HG02571 (cell line): ENCODE results near the gene NFATC3.
"Not testable (repeated sequence)": the region's sequence is repeated elsewhere in the genome, so short reads cannot be mapped to it uniquely, and the experiment has no call there.

Experiments used
- ATAC-seq: cut with Tn5 transposase; IDR thresholded peaks from one replicate; pipeline ENCODE4 v1.9.1; 2021; ENCODE audit warnings: mild to moderate bottlenecking, moderate library complexity; ENCODE audit not compliant: unreplicated experiment

Gene NFATC3

DNA sequence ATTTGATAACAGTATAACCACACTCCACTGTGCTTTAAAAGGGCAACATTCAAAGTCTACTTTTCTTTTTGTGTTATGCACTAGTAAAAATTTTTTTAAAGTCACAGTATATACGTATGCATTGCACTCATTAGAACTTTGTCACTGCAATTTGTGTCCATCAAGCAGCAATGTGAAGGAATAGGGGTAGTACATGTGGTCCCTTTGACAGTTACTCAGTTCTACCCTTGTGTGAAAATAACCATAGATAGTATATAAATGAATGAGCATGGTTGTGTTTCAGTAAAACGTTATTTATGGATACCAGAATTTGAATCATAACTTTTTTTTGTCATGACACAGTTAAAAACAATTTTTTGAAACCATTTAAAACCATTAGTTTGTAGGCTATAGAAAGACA lies 30.7 kb downstream of the NFATC3 start:
- ATAC-seq, result no peak

DNA sequence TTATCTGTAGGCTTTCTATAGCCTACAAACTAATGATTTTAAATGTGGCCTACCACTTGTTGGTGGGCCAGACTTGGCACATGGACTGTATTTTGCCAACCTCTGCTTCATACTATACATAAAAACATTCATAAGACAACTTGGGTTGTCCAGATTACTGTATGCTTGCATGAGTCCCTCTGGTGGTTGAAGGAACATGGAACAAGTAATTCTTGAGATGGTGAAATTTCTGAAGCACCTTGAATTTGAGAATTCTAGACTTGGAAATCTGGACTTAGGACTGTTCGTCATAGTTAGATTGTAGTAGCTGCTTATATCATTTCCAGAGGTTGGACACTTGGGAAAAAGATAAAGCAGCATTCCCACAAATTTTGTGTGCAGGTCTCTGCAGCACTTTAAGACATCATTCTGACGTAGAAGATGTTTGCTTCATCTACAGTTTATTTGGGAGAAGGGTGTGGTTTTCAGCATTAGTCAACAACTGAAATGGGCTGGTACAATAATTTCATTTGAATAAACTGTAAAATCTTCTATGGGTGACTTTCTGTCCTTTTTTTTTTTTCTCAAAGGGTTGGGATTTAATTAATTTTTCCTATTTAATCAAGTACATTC lies 31.2 kb downstream of the NFATC3 start:
- no peak for ATAC-seq

DNA sequence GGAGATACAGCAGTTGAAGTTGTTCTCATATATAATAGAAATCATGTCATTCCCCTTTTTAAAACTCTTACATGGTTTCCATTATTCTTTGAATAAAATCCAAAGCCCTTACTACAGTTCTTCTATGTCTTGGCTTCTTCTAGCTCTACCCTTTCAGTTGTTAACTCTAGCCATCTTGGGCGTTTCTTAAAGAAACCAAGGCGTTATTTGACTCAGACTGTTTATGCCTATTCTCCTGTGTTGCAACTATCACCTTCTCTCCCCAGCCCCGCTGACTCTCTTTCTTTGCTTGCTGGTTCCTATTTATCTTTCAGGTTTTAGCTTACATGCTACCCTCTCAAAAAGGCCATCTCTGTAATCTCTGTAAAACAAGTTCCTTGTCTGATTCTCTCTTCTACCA lies 32.7 kb downstream of the NFATC3 start:
- no peak for ATAC-seq

GRCh38 chr16:68118954-68119353 lies 33.8 kb downstream of the NFATC3 start:
- not testable (repeated sequence) for ATAC-seq

DNA sequence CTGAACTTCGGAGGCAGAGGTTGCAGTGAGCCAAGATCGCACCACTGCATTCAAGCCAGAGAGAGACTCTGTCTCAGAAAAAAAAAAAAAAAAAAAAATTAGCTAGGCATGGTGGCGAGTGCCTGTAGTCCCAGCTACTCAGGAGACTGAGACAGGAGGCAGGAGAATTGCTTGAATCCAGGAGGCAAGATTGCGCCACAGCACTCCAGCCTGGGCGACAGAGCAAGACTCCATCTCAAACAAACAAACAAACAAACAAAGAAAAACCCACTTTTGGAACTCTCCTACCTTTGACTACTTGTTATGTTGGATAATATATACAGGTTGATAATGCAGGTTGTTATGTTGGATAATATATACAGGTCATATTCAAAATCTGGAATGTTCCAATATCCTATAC lies 35.3 kb downstream of the NFATC3 start:
- ATAC-seq, result not testable (repeated sequence)

GRCh38 chr16:68126395-68126794 lies 41.2 kb downstream of the NFATC3 start:
- ATAC-seq, result no peak

- ATAC-seq, result no peak
These were observed 43.6 kb downstream of the NFATC3 start for GRCh38 chr16:68128577-68129305.

DNA sequence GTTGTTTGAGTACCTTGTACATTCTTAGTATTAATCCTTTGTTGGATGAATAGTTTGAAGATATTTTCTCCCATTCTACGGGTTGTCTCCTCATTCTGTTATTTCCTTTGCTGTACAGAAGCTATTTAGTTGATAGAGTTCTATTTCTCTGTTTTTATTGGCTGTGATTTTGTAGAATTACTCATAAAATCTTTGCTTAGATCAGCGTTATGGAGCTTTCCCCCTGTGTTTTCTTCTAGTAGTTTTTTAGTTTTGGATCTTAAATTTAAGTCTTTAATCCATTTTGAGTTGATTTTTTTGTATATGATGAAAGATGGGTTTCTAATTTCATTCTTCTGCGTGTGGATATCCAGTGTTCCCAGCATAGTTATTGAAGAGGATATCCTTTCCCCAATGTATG lies 45.4 kb downstream of the NFATC3 start:
- ATAC-seq, result no peak

DNA sequence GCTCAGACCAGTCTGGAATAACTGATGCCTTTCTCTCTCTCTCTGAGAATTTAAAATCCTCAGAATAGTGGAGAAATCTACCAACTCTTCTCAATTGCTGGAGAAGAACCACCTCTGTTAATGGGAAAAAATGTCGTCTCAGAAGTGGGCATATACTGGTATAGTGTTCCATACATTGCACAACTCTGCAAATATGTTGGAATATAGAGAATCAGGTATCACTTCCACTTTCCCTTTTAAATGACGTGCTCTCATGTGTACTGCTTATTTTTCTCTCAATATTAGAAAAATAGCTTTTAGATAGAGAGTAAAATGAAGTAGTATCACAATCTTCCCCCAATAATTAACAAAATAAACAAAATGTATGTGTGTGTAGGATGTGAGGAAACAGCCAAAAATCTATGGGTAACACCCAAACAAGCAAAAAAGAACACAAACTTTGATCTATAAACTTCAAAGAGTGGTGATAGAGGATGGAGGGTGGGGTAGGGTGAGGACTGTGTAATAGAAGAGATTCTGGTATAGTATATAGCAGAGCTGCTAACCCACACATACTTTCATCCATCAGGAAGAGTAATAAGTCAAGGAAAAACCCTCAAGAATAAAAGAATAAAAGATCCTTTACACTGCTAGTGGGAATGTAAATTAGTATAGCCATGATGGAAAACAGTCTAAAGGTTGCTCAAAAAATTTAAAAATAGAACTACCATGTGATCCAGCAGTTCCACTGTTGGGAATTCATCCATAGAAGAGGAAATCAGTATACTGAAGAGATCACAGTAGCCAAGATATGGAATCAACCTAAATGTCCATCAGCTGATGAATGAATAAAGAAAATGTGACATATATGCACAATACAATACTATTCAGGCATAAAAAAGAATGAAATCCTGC lies 46.9 kb downstream of the NFATC3 start:
- no peak for ATAC-seq

GRCh38 chr16:68133000-68133399 lies 47.8 kb downstream of the NFATC3 start:
- ATAC-seq, result not testable (repeated sequence)

DNA sequence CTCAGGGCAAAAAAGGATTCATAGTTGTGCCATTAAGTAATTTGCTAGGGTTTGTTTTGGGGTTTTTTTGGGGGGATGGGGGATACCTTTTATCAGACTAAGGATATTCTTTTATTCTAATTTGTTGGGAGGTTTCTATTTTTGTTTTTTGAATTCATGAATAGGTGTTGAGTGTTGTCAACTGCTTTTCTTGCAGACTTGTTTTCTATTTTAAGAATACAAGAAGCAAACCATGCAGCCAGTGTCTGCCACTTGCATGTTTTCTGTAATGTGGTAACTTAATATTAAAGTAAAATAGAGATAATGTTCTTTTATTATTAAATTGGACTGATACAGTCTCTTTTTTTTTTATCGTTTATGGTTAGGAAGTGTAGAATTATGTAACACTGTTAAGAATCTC lies 49.5 kb downstream of the NFATC3 start:
- no peak for ATAC-seq

- no peak for ATAC-seq
These were observed 51.3 kb downstream of the NFATC3 start for GRCh38 chr16:68136515-68136914.

- no peak for ATAC-seq
These were observed 58.8 kb downstream of the NFATC3 start for GRCh38 chr16:68144008-68144407.

DNA sequence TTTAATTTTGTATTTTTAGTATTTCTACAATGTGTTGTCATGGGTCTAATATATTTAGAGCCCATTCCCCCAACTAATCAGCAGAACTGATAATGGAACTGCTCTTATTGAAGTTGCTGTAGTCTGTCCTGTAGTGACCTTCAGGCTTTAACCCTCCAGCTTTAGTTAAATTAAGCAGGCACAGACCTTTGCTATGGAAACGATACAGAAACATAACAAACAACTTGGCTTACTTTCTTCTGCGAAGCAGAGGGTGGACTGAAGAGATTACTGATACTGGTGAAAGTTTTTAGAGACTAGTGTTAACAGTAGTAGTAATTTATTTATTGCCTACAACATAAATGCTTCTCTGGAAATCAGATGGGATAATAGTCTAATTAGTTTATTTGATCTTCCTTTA lies 61.4 kb downstream of the NFATC3 start:
- no peak for ATAC-seq

- no peak for ATAC-seq
These were observed 62.3 kb downstream of the NFATC3 start for GRCh38 chr16:68147444-68147843.

DNA sequence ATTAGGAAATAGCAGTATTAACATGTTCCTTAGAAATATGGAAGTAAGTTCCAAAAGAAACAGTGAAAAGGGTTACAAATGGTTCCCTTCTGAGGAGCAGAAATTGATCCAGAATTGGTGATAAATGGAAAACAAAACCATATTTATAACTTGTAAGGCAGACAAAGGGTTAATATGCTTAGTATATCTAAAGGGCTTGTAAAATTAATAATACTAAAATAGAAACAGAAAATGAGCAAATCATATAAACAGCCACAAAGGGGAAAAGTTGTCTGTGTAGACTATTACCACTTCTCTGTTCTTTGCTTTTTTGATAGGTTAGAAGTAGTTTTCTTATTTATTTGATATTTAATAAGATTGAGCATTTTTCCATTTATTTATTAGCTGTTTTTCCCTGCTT lies 64.4 kb downstream of the NFATC3 start:
- no peak for ATAC-seq

DNA sequence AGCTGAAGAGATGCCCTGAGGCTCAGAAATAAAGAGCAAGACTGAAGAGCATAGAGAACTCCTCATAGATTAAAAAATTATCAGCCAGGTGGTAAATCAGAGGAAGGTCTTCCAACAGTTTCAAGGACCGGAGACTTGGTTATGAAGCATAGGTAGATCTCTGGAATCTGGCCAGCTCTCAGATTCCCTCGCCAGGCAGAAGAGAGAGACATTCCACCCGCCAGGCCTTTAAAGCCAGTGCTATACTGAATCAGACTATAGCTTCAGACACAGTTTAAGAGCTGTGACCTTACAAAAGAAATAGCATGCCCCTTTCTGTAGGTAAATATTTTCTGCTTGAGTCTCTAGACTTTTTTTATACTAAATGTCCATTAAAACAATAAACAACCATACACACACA lies 70.3 kb downstream of the NFATC3 start:
- no peak for ATAC-seq

DNA sequence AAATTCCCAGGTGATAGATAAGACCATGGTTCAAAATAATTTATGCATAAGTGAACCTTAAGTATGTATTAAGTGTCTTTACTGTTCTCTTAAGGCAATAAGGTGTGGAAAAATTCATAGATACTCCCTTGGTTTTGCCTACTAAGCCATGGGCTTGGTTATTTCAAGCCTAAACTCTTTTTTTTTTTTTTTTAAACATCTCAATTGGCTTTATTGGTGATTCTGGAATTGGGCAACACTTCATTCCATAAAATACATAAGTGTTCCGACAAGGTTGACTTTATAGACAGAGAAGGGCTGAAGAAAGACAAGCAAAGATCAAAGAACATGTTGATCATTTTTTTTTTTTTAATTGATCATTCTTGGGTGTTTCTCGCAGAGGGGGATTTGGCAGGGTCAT lies 77.2 kb downstream of the NFATC3 start:
- no peak for ATAC-seq

- ATAC-seq, result not testable (repeated sequence)
These were observed 78.1 kb downstream of the NFATC3 start for GRCh38 chr16:68163275-68163674.

GRCh38 chr16:68166264-68166663 lies 81.1 kb downstream of the NFATC3 start:
- ATAC-seq, result no peak

DNA sequence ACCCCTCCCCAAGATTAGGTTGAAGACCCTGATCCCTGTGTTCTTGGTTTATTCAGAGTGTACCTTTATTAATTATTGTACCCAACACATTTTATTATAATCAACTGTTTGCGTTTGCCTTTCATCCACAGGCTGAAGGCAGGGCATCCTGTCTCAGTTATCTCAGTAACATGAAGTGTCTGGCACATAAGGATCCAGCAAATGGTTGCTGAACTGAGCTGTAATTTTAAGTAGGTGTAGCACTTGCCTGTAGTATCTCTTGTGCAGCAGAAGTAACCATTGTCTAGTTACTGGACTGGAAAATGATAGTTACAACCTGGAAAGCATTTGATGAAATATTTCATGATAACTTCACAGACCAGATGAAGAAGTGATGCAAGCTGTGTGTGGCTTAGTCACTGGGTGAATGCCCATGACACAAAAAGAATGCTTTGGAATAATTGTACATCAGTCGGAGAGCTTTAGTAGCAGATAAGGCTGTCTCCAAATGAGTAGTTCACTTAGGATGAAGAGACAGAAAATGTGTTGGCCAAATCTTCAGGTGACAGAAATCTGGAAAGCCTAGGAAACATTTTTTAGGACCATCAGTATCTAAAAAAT lies 94.1 kb downstream of the NFATC3 start:
- ATAC-seq, result no peak
